SK-MEL-5 (cell line): ENCODE data around the gene IMMP1L. TPM values are rescaled to one million over a fixed set of nuclear protein-coding genes. Genes with fewer than 3 reads are reported as not detected.
"Not testable (repeated sequence)": the region's sequence is repeated elsewhere in the genome, so short reads cannot be mapped to it uniquely, and the experiment has no call there.

Source experiments
- DNase-seq: peaks from one replicate; pipeline ENCODE4 v3.0.0-alpha.2; 2016; ENCODE audit warnings: low read depth, low spot score
- in situ Hi-C: cut with HindIII; loops from 2 replicates; pipeline ENCODE4 v1.10.0; 2016; ENCODE audit warnings: low sequenced_read_pairs, high pct_unique_total_duplicates, low pct_unique_long_range_greater_than_20kb
- polyA plus RNA-seq, 2 experiments: library from polyadenylated mRNA; depleted of rRNA; stranded (reverse); fragments of >200 nt; gene quantifications; 2 replicates each; pipeline ENCODE4 v1.2.3, GENCODE V29; 2015
- total RNA-seq: library from RNA; depleted of rRNA; stranded (reverse); fragments of >200 nt; shearing (Covaris generic); gene quantifications from 2 replicates; pipeline ENCODE4 v1.2.3, GENCODE V29; 2014; rRNA removed

Gene IMMP1L, protein sequence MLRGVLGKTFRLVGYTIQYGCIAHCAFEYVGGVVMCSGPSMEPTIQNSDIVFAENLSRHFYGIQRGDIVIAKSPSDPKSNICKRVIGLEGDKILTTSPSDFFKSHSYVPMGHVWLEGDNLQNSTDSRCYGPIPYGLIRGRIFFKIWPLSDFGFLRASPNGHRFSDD
- total RNA-seq, result 16.0 and 22.1 TPM in 2 replicates
- 12.5 and 26.5 TPM in 2 replicates for polyA plus RNA-seq (2015; cell fraction: cytosol; rRNA removed)
- polyA plus RNA-seq (2015; cell fraction: nucleus; rRNA removed), result 22.6 and 28.1 TPM in 2 replicates

DNA sequence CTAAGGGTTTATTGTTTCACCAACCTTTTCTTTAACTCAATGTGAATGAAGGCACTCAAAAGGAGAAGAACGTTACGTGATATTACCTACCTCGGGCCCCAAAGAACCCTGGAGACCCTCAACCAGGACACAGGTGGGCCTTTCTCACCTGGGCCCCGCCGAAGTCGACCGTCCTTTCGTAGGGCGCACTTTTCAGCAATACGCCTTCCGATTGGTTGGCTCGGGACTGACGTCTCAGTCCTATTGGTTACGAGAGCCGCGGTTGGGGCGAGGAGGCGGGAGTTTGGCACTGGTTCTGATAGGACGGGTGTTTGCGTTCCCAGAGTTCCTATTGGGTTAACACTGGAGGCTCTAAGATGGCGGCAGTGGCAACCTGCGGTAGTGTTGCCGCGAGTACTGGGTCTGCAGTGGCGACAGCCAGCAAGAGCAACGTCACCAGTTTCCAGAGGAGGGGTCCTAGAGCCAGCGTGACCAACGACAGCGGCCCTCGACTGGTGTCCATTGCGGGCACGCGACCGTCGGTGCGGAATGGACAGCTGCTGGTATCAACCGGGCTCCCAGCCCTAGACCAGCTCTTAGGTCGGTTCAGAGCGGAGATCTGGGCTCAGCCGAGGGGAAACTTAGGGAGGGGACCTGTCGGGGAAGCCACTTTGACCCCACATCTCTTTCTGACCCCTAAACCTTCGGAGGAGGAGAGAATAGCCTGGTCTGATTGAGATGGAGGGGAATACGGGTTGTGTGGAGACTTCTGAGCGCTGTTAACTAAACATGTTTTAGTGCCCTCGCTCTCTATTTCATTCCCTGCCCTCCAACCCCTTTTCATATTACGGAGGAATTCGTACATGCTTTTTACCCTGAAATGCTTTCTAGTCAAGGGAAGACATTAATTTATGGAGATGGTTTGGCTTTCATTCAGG is at the start of gene IMMP1L, which contains the start of gene ELP4:
IMMP1L (minus strand) TSS at position 194 of the 917 bp plus-strand sequence. CDS start 46,346 bp downstream, outside the sequence.
ELP4 (plus strand) TSS at position 339 of the 917 bp plus-strand sequence; CDS start at position 357, 18 bp downstream.
- DNase-seq, result peak; percentile 97
- in situ Hi-C loops, result no loop called here

DNA sequence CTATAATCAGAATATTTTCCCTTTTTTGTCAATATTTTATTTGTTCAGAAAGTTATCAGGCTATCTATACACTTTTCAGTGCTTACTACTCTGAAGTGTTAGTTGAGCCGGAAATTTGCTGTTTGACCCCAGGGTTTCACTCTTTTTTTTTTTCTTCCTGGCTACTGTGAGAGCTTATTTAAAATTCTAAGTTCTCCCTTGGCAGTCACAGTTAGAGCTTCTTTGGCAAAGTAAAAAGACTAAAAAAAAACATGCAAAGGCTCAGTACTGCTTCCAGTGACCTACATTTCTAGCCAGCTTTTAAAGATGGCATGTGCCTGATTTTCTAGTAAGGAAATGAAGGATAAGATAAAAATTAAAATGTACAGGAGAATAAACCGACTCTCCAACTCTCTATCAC is 48.6 kb upstream of the IMMP1L start:
- in situ Hi-C loops, result no loop called here
- no peak for DNase-seq

DNA sequence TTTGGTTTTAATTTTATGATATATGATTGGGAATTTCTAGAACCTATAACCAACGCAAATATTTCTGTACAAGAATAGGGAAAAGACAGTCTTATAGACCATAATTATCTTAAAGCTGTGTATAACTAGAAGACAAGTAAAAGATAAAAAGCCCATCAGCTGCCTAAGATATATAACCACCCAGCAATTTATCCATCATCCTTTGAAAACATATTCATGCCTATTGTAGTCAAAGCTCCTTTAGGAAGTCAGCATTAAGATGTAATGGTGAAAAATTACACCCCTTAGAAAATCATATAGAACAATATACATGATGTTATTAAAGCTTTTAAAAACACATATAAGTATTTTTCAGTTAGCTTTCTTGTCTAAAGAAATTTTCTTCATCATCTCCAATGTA is 46.5 kb upstream of the IMMP1L start:
- in situ Hi-C loops, result no loop called here
- DNase-seq, result no peak

DNA sequence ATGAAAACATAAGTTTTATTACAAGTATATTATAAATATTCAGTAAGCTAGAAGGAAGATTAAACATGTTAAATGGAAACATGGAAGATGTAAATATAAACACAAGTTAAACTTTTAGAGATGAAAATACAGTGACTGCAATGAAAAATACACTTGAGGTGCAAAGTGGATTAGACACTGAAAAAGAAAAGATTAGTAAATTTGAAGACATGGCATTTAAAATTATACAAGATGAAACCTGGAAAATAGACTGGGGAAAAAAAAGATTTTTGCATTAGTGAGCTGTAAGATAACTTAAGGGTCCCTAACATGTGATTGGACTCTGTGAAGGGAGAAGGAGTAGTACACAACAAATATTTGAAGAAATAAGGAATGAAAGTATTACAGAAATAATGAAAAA is 33.4 kb upstream of the IMMP1L start:
- in situ Hi-C loops, result no loop called here
- no peak for DNase-seq

DNA sequence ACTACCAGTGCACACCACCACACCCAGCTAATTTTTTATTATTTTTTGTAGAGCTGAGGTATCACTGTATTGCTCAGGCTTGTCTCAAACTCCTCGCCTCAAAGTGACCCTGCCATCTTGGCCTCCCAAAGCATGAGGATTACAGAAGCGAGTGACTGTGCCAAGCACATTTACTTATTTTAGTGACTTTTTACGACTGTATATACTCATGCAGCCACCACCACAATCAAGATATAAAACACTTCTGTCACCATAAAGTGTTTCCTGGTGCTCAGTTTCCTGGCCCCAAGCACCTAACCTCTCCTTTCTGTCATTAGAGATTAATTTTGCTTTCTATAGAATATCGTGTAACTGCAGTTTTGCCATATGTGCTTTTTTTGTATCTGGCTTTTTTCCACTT is 26.1 kb upstream of the IMMP1L start:
- DNase-seq, result no peak
- in situ Hi-C loops, result no loop called here

DNA sequence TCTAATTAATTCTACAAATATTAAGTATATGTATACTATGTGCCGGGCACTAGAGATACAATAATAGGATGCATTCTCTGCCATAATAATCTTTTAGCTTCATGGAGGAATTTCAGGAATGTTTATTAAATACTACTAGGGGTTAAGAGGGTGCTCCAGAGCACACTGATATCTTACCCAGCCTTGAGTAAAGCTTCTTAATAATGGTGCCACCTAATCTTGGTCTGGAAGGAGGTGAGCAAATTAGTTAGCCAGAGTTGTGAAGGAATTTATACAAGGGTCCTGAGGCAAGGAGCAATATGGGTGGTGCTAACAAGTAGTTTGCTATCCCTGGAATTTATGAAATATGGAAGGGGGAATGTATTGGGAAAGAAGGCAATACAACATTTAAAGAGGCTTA is 21.9 kb upstream of the IMMP1L start:
- DNase-seq, result no peak
- in situ Hi-C loops, result no loop called here

DNA sequence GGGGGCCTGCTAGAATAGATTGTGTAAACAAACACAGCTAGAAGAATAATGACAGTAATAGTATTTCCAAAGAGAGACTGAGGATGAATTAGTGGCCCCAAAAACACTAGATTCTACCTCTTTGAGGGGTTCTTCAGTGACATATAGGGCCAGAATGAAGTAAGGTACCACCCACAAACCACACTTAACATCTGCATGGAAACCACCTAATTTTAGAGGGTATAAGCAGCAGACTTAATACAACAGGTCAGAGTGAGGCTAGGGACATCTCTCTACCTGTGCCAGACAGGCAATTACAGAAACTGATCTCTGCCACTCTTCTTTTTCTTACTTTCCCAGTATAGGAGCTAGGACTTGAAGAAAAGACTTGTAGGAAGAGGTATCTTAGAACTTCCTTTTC is 20.3 kb upstream of the IMMP1L start:
- in situ Hi-C loops, result no loop called here

DNA sequence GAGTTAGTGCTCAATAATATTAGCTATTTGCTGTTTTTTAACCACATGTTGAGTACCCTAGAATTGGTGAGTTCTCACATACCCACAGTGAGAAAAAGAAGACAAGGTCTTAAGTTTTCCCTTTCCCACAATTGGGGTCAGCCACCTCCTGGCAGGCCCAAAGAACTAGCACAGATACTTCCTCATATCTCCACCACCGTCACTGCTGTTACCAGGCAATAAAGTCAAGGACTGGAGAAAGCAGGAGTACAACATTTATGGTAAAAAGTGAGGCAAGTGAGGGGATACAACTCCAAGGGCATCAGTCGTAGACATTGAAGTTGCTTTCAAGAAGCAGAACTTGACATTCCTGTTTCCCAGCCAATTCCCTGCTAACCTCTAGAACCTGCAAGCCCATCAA is 19.8 kb upstream of the IMMP1L start:
- DNase-seq, result no peak
- in situ Hi-C loops, result no loop called here

More for the DNA sequence above, 20.3 kb upstream of the IMMP1L start:
- no peak for DNase-seq

DNA sequence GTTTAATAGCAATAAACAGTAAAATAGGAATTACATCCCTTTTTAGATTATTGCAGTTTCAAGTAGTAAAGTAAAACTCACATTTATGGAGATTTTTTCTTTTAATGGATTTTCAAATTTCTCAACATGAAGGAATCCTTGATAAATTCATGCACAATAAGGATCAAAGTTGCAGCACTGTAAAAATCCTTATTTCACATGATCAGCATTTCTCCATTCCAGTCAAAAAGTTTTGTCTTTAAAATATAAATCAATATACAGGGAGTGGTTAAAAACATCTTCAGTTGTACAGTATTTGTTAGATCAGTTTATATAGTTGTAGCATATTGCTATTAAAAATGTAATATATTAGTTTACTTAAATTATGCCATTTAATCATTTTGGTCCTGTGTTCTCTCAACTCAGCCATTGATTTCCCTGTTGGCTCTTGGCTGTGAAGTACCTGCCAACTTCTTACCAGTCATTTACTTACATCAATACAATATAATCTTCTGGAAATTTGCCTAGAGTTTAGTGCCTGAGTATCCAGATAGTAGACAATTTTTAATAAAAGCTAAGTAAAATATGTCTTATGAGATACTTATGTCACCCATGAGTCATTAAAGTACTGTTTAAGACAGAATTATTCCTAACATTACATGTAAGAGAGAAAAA is 12.2 kb upstream of the IMMP1L start:
- in situ Hi-C loops, result no loop called here

DNA sequence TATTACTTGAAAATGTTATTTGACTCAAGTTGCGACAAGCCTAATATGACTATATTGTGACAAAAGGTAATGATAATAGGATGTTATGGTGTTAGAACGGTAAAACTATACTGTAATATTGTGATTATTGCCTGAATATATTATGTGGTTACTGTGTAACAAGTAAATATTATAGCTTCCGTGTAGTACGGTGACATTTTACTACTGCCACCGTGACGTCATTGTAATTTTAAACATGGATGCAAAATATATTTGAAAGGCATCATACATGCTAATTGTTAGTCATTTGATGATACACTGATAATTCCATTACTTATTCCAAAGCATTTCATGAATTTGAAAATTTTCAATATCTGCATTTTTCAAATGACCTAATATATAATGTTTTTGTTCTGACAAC is 2.7 kb upstream of the IMMP1L start:
- DNase-seq, result no peak
- in situ Hi-C loops, result no loop called here

More for the DNA sequence above, 12.2 kb upstream of the IMMP1L start:
- DNase-seq, result no peak

DNA sequence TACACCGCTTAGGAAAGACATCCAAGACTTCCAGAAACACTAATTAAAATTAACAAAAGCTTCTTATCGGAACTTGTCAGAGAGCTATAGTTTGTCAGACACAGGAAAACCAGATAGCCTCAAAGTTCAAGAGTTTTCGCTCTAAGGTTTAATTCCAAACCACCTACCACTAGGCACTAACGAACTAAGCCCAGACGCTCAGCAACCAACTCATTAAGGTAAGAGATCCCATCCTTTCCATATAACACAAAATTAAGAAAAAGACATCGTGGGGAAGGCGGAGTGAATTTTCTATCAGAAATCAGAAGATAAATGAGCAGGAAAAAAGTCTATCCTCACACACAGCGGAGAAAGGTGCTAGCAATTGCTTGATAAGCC is 382 bp downstream of the IMMP1L start:
- in situ Hi-C loops, result no loop called here
- DNase-seq, result no peak

DNA sequence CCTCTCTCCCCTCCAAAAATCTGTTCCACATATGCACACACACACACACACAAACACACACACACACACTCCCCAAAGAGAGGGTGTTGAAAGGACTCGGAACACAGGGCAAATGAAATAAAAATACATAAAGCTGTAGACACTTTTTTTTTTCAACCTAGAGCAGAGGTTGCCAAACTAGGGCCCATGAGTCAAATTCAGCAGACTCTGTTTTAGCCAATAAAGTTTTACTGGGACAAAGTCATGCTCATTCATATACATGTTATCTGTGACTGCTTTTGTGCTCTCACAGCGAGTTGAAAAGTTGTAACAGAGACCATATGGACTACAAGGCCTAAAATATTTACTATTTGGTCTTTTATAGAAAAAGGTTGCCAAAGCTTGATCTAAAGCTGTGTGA is 8.9 kb downstream of the IMMP1L start:
- no peak for DNase-seq
- in situ Hi-C loops, result no loop called here

DNA sequence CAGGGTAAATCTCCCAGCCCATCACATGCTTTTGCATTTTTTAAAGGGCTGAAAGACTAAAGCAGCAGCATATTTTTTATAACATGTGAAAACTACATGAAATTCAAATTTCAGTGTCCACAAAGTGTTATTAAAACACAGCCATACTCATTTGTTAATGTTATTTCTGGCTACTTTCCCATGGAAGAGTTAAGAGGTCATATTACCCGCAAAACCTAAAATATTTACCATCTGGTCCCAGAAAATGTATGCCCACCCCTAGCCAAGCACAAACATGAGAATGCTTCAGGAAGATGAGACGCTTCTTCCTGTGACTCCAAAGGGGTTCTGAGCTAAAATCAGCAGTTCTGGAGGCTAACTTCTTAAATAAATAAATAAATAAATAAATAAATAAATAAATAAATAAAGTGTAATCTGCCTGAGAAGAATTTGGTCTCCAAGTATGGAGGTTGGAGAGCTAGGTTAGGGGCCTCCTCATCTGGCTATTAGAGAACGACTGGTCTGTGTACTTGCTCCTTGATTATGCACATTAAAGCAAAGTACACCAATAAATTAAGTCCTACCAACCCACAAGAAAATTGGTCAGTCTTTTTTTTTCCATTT is 9.7 kb downstream of the IMMP1L start:
- DNase-seq, result no peak
- in situ Hi-C loops, result no loop called here

DNA sequence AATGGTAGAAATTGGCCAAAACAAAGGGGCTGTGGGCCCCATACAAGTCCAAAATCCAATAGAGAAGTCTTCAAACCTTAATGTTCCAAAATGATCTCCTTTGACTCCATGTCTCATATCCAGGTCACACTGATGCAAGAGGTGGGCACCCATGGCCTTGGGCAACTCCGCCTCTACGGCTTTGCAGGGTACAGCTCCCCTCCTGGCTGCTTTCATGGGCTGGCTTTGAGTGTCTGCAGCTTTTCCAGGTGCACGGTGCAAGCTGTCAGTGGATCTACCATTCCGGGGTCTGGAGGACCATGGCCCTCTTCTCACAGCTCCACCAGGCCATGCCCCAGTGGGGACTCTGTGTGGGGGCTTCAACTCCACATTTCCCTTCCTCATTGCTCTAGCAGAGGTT is 15.7 kb downstream of the IMMP1L start:
- DNase-seq, in situ Hi-C loops: not testable (repeated sequence)

DNA sequence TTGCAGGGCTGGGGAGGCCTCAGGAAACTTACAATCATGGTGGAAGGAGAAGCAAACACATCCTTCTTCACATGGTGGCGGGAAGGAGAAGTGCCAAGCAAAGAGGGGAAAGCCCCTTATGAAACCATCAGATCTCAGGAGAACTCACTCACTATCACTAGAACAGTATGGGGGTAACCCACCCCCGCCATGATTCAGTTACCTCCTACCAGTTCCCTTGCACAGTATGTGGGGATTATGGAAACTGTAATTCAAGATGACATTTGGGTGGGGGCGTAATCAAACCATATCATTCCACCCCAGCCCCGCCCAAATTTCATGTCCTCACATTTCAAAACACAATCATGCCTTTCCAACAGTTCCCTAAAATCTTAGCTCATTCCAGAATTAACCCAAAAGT is 16.2 kb downstream of the IMMP1L start:
- no peak for DNase-seq
- in situ Hi-C loops, result no loop called here

DNA sequence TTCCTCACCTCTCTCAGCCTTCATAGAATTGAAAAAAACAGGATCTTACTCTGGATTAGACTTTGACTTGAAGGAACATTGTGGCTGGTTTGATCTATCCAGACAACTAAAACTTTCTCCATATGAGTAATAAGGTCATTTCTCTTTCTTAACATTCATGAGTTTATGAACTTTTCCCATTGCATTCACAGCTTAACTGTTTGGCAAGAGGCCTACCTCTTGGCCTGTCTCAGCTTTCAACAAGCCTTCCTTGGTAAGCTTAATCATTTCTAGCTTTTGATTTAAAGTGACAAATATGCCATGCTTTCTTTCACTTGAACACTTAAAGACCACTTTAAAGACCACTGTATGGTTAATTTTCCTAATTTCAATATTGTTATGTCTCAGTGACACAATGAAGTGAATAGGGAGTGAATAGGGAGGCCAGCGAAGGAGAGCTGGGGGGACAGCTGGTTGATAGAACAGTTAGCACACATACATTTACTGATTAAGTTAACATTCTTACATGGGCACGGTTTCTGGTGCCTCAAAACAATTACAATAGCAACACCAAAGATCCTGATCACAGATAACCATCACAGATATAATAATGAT is 17.0 kb downstream of the IMMP1L start:
- no peak for DNase-seq
- in situ Hi-C loops, result no loop called here

DNA sequence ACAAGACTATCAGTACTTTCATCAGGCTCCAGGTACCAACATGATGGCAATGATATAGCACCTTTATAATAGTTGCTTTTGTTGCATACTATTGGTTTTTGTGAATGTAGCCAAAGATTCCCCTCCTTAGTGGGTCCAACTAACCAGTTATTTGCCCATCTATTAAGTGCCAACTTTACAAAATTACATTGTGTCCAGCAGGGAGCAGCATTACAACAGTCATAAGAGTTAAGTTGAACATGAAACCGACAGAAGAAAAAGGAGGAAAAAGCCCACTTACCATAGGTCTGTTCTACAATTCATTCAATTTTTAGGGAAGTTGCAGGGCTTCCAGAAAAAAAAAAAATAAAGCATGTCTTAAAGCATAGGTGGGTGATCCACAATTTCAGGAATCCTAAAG is 21.6 kb downstream of the IMMP1L start:
- in situ Hi-C loops, result no loop called here
- peak; percentile 73 for DNase-seq

DNA sequence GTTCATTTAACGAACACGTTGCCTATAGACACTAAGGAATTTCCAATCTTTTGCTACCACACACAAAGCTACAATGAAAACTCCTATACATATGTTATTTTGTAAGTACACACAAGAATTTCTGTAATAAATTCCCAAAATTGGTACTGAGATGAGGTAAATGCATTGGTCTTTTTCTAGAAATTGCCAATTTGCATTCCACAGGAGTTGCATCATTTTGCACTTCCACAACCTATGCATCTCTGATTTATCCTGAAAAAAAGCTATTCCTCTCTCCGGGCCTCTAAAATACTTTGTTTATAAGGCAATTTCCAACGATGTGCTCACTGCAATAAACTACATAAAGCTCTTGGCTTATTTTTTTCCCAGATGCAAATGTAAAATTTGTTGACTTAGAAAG is 24.9 kb downstream of the IMMP1L start:
- DNase-seq, result no peak
- in situ Hi-C loops, result no loop called here
